ENCODE data around the gene TMEM151B.

TMEM151B gene

GRCh38 chr6:44233567-44234100 is 36.6 kb upstream of the TMEM151B start:
- DNase-seq = no peak

- DNase-seq = peak; percentile 71
Observed at GRCh38 chr6:44234101-44235025, 35.9 kb upstream of the TMEM151B start.

GRCh38 chr6:44235269-44235668 is 35.0 kb upstream of the TMEM151B start:
- DNase-seq = no peak

GRCh38 chr6:44235891-44236516 is 34.2 kb upstream of the TMEM151B start:
- no peak for DNase-seq

GRCh38 chr6:44237021-44237812 is 33.0 kb upstream of the TMEM151B start:
- peak; percentile 94 for DNase-seq

- peak; percentile 85 for DNase-seq
Observed at GRCh38 chr6:44237813-44238433, 32.3 kb upstream of the TMEM151B start.

GRCh38 chr6:44238687-44239350 is 31.4 kb upstream of the TMEM151B start:
- no peak for DNase-seq

- no peak for DNase-seq
Observed at GRCh38 chr6:44243345-44243744, 26.9 kb upstream of the TMEM151B start.

- DNase-seq = no peak
Observed at GRCh38 chr6:44245391-44245911, 24.8 kb upstream of the TMEM151B start.

- DNase-seq = peak; percentile 86
Observed at GRCh38 chr6:44245912-44246662, 24.2 kb upstream of the TMEM151B start.

- DNase-seq = peak; percentile 99
Observed at GRCh38 chr6:44246663-44247337, 23.4 kb upstream of the TMEM151B start, which contains the start of gene HSP90AB1. TSS of gene HSP90AB1 (plus strand) at chr6:44247101. CDS start at chr6:44248630, 1,529 bp downstream.

GRCh38 chr6:44247338-44248302 is 22.6 kb upstream of the TMEM151B start:
- peak; percentile 92 for DNase-seq

GRCh38 chr6:44248579-44248978 is 21.7 kb upstream of the TMEM151B start:
- DNase-seq = no peak

GRCh38 chr6:44249082-44249748 is 21.0 kb upstream of the TMEM151B start:
- DNase-seq = no peak

- peak; percentile 31 for DNase-seq
Observed at GRCh38 chr6:44250067-44250717, 20.1 kb upstream of the TMEM151B start.

- DNase-seq = no peak
Observed at GRCh38 chr6:44250718-44251123, 19.5 kb upstream of the TMEM151B start.

GRCh38 chr6:44251576-44252524 is 18.4 kb upstream of the TMEM151B start:
- no peak for DNase-seq
